ENCODE measurements around the gene PLEKHG3.

GRCh38 chr14:64757601-64758000 is 53.4 kb downstream of the PLEKHG3 start:
- TF ChIP-seq CTCF (IDR thresholded peaks at IDR 0.05 in 2 of 3, conservative IDR thresholded peaks at IDR 0.05 in 1 of 3; ENCODE audit: control insufficient read depth in 2 of 3, extremely low read depth in 1 of 3, insufficient read depth in 1 of 3, low read depth in 3 of 3, low read length in 3 of 3) (no peak), TARDBP (IDR thresholded peaks at IDR 0.05; ENCODE audit: borderline replicate concordance) (no peak), POLR2A (IDR thresholded peaks at IDR 0.05; ENCODE audit: low read depth, low read length) (no peak), POLR2AphosphoS5 (IDR thresholded peaks at IDR 0.05; ENCODE audit: low read length) (no peak), CREM (IDR thresholded peaks at IDR 0.05; ENCODE audit: low read depth) (no peak), ZNF592 (IDR thresholded peaks at IDR 0.05) (no peak), EZH2 (IDR thresholded peaks at IDR 0.05; ENCODE audit: borderline replicate concordance, control insufficient read depth, low read depth, low read length) (no peak), PBX3 (IDR thresholded peaks at IDR 0.05; ENCODE audit: insufficient replicate concordance, low read depth, low read length) (no peak)
